HCT116 (cell line): ENCODE results near the gene NEUROD2. TPM values are rescaled to one million over a fixed set of nuclear protein-coding genes. Genes with fewer than 3 reads are reported as not detected.

Experiments used
- ATAC-seq: fragments of 200-7000 bp; cut with Tn5 transposase; 2 replicates; pipeline ENCODE4 v1.9.1; 2020; ENCODE audit warnings: mild to moderate bottlenecking, moderate library complexity
- BruUV-seq: library from RNA; stranded (reverse); fragments of 400-500 nt; replicated peaks from 2 replicates; lab custom pipeline; 2021; lab: Mats Ljungman, UMichigan
- CTCF ChIA-PET: fragments of 300-600 bp; sonication (Branson Sonifier 250); formaldehyde crosslinking; loops from one replicate; lab custom pipeline; 2021; ENCODE audit warnings: antibody characterized with exemption; lab: Charles Lee
- POLR2A ChIA-PET: fragments of 300-600, 350-600 bp; sonication (Branson Sonifier 250); formaldehyde crosslinking; loops from one replicate; lab custom pipeline; 2021; ENCODE audit warnings: antibody characterized with exemption; lab: Charles Lee
- RAD21 ChIA-PET, 2 experiments: fragments of 300-600 bp; sonication (Branson Sonifier 250); formaldehyde crosslinking; loops; one replicate each; lab custom pipeline; 2023; ENCODE audit warnings: low total read pairs in 2 of 2; ENCODE audit not compliant: uncharacterized antibody in 2 of 2, unreplicated experiment in 2 of 2, low non-redundant PET in 1 of 2; lab: Charles Lee
- DNase-seq: peaks from one replicate; pipeline ENCODE4 v3.0.0-alpha.2; 2010; ENCODE audit warnings: low read depth, low spot score
- H2AFZ ChIP-seq: fragments of 200-600 bp; shearing (Covaris generic), sonication (generic); 2 replicates; pipeline ENCODE4 v1.6.1; 2017; ENCODE audit warnings: low read depth, mixed run types, mixed read lengths, antibody characterized with exemption, low read length; ENCODE audit not compliant: poor library complexity, severe bottlenecking
- H3K27ac ChIP-seq: 2 replicates; pipeline ENCODE4 v1.5.1; 2012; ENCODE audit warnings: low read depth, low read length
- H3K27me3 ChIP-seq: fragments of 200-600 bp; sonication (generic); 2 replicates; pipeline ENCODE4 v1.6.1; 2016; ENCODE audit warnings: mixed run types, low read length, mixed read lengths; ENCODE audit not compliant: insufficient read depth
- H3K36me3 ChIP-seq, 2 experiments: fragments of 200-500 bp in 1 of 2; fragments of 200-600 bp in 1 of 2; sonication (Bioruptor generic) in 1 of 2; sonication (generic) in 1 of 2; 2 replicates each; pipeline versions ENCODE4 v1.5.1 to v1.6.1; 2014 to 2016; ENCODE audit warnings: low read length in 2 of 2, inconsistent platforms in 1 of 2, mixed read lengths in 1 of 2, mixed run types in 1 of 2; ENCODE audit not compliant: insufficient read depth in 2 of 2, control insufficient read depth in 1 of 2
- H3K4me1 ChIP-seq, 2 experiments: fragments of 200-600 bp in 1 of 2; sonication (generic) in 1 of 2; 2 replicates each; pipeline versions ENCODE4 v1.5.1 to v1.6.1; 2012 to 2017; ENCODE audit warnings: low read length in 2 of 2, inconsistent platforms in 1 of 2, mild to moderate bottlenecking in 1 of 2, mixed read lengths in 1 of 2, mixed run types in 1 of 2, moderate library complexity in 1 of 2; ENCODE audit not compliant: insufficient read depth in 2 of 2, control insufficient read depth in 1 of 2
- H3K4me2 ChIP-seq: fragments of 200-600 bp; sonication (generic); 2 replicates; pipeline ENCODE4 v1.6.1; 2017; ENCODE audit warnings: mixed run types, low read length, mixed read lengths
- H3K4me3 ChIP-seq, 2 experiments: fragments of 200-600 bp in 1 of 2; sonication (generic) in 1 of 2; replicated peaks in 1 of 2; 2 replicates each; pipeline ENCODE4 v1.5.1; 2011 to 2016; ENCODE audit warnings: low read length in 2 of 2, control low read depth in 1 of 2, low read depth in 1 of 2, mild to moderate bottlenecking in 1 of 2, mixed read lengths in 1 of 2, mixed run types in 1 of 2
- H3K79me2 ChIP-seq: fragments of 200-600 bp; sonication (generic); 2 replicates; pipeline ENCODE4 v1.6.1; 2017; ENCODE audit warnings: mild to moderate bottlenecking, mixed run types, low read length, moderate library complexity, mixed read lengths; ENCODE audit not compliant: insufficient read depth
- H3K9ac ChIP-seq: fragments of 200-600 bp; sonication (generic); 2 replicates; pipeline ENCODE4 v1.6.1; 2016; ENCODE audit warnings: low read length, mixed read lengths
- H3K9me2 ChIP-seq: fragments of 200-600 bp; sonication (generic), shearing (Covaris generic); 2 replicates; pipeline ENCODE4 v1.6.1; 2017; ENCODE audit warnings: mixed run types, mild to moderate bottlenecking, moderate library complexity; ENCODE audit not compliant: insufficient read depth
- H3K9me3 ChIP-seq, 2 experiments: fragments of 200-500 bp in 1 of 2; fragments of 200-600 bp in 1 of 2; sonication (Bioruptor generic) in 1 of 2; sonication (generic) in 1 of 2; 2 replicates each; pipeline ENCODE4 v1.6.1; 2014 to 2017; ENCODE audit warnings: low read length in 2 of 2, mixed read lengths in 2 of 2, inconsistent platforms in 1 of 2, low read depth in 1 of 2, mild to moderate bottlenecking in 1 of 2, mixed run types in 1 of 2, moderate library complexity in 1 of 2; ENCODE audit not compliant: control insufficient read depth in 1 of 2, insufficient read depth in 1 of 2
- H4K20me1 ChIP-seq: fragments of 200-600 bp; sonication (generic), shearing (Covaris generic); 2 replicates; pipeline ENCODE4 v1.6.1; 2017; ENCODE audit warnings: mixed run types, mild to moderate bottlenecking, moderate library complexity; ENCODE audit not compliant: insufficient read depth
- CEBPB ChIP-seq: IDR thresholded peaks from 2 replicates; pipeline ENCODE4 v1.6.1; 2012; ENCODE audit warnings: low read depth
- EGR1 ChIP-seq: IDR thresholded peaks from 2 replicates; pipeline ENCODE4 v1.6.1; 2012; ENCODE audit warnings: low read depth
- ELF1 ChIP-seq: IDR thresholded peaks from 2 replicates; pipeline ENCODE4 v1.6.1; 2012; ENCODE audit warnings: low read depth, borderline replicate concordance
- POLR2A ChIP-seq: IDR thresholded peaks from 2 replicates; pipeline ENCODE4 v1.7.0; 2011; ENCODE audit warnings: borderline replicate concordance; ENCODE audit not compliant: insufficient read depth, insufficient read length; ENCODE audit errors: extremely low read depth
- POLR2AphosphoS5 ChIP-seq: IDR thresholded peaks from 2 replicates; pipeline ENCODE4 v1.6.1; 2011; ENCODE audit warnings: mild to moderate bottlenecking, low read depth, low read length, moderate library complexity
- SIN3A ChIP-seq: IDR thresholded peaks from 2 replicates; pipeline ENCODE4 v1.6.1; 2012; ENCODE audit warnings: low read depth
- SP1 ChIP-seq: IDR thresholded peaks from 2 replicates; pipeline ENCODE4 v1.6.1; 2012; ENCODE audit warnings: low read depth
- SRF ChIP-seq: IDR thresholded peaks from 2 replicates; pipeline ENCODE4 v1.6.1; 2012; ENCODE audit warnings: low read depth
- YY1 ChIP-seq: IDR thresholded peaks from 2 replicates; pipeline ENCODE4 v1.6.1; 2011; ENCODE audit warnings: low read length, low read depth, moderate library complexity, mild to moderate bottlenecking; ENCODE audit not compliant: insufficient replicate concordance; ENCODE audit errors: extremely low read depth
- ZBTB33 ChIP-seq: IDR thresholded peaks from 2 replicates; pipeline ENCODE4 v1.6.1; 2011; ENCODE audit warnings: mild to moderate bottlenecking, low read length, moderate library complexity; ENCODE audit not compliant: insufficient replicate concordance; ENCODE audit errors: extremely low read depth
- ZNF274 ChIP-seq: fragments of 200-500 bp; sonication (Bioruptor generic); IDR thresholded peaks from 2 replicates; pipeline ENCODE4 v1.6.1; 2014; ENCODE audit warnings: mild to moderate bottlenecking, low read depth, low read length, inconsistent platforms
- intact Hi-C: fragments of 100-400 bp; cut with micrococcal nuclease; formaldehyde crosslinking; loops from 2 replicates; pipeline ENCODE4 v1.10.0; 2022
- total RNA-seq: library from RNA; stranded (reverse); gene quantifications from one replicate; pipeline ENCODE4 v1.2.1, GENCODE V29; 2021; ENCODE audit not compliant: unreplicated experiment
- TF ChIP-seq, protein P1 (sequence below), 3 experiments: fragments of 200-600 bp in 1 of 3; sonication (generic) in 1 of 3; IDR thresholded peaks in 2 of 3; conservative IDR thresholded peaks in 1 of 3; 2 replicates each; pipeline ENCODE4 v1.5.1; 2012 to 2017; ENCODE audit warnings: low read depth in 2 of 3, low read length in 2 of 3, antibody characterized with exemption in 1 of 3, borderline replicate concordance in 1 of 3, control low read depth in 1 of 3, mild to moderate bottlenecking in 1 of 3, mixed read lengths in 1 of 3, mixed run types in 1 of 3, moderate library complexity in 1 of 3; ENCODE audit not compliant: insufficient read depth in 1 of 3

NEUROD2 gene
- total RNA-seq, 1 experiment from 2014 or later, result not detected

- no peak overlapping the region for H3K27ac ChIP-seq
- POLR2A ChIA-PET, result interaction anchor here (0.7 kb wide), 1 partner anchor 246 kb away, joined by 3 read pairs; no protein-coding TSS in a partner anchor
These were observed 44.7 kb downstream of the NEUROD2 start for GRCh38 chr17:39562976-39563375.

More at GRCh38 chr17:39562976-39563375, 44.7 kb downstream of the NEUROD2 start:
- Histone ChIP-seq H3K9ac (no peak overlapping the region), H3K9me3 (no peaks in the 10 kb centered on the region), H3K36me3 (no peaks in the 10 kb centered on the region), H3K27me3 (no peaks in the 10 kb centered on the region), H3K4me1 (no peaks in the 10 kb centered on the region), H3K4me3 (no peak overlapping the region), H3K4me2 (no peak overlapping the region), H3K9me2 (no peaks in the 10 kb centered on the region), H3K79me2 (no peaks in the 10 kb centered on the region), H2AFZ (no peak overlapping the region), H4K20me1 (no peaks in the 10 kb centered on the region)
- no peak for DNase-seq
- no peak for TF ChIP-seq SIN3A
- TF ChIP-seq EGR1, result no peak
- no peak for TF ChIP-seq ZNF274
- no peak for TF ChIP-seq YY1
- no peak for TF ChIP-seq POLR2A
- TF ChIP-seq, protein P1, sequence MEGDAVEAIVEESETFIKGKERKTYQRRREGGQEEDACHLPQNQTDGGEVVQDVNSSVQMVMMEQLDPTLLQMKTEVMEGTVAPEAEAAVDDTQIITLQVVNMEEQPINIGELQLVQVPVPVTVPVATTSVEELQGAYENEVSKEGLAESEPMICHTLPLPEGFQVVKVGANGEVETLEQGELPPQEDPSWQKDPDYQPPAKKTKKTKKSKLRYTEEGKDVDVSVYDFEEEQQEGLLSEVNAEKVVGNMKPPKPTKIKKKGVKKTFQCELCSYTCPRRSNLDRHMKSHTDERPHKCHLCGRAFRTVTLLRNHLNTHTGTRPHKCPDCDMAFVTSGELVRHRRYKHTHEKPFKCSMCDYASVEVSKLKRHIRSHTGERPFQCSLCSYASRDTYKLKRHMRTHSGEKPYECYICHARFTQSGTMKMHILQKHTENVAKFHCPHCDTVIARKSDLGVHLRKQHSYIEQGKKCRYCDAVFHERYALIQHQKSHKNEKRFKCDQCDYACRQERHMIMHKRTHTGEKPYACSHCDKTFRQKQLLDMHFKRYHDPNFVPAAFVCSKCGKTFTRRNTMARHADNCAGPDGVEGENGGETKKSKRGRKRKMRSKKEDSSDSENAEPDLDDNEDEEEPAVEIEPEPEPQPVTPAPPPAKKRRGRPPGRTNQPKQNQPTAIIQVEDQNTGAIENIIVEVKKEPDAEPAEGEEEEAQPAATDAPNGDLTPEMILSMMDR (IDR thresholded peaks at IDR 0.05 in 2 of 3, conservative IDR thresholded peaks at IDR 0.05 in 1 of 3; ENCODE audit: borderline replicate concordance in 1 of 3, insufficient read depth in 1 of 3, low read depth in 2 of 3, low read length in 2 of 3), result no peak
- no peak for TF ChIP-seq ZBTB33
- no peak for TF ChIP-seq POLR2AphosphoS5
- TF ChIP-seq SRF, result no peak
- no peak for TF ChIP-seq CEBPB
- TF ChIP-seq SP1, result no peak
- no peak for TF ChIP-seq ELF1
- ChIA-PET RAD21 (no interaction called here), CTCF (interaction anchor here (1.9 kb wide), 1 partner anchor 13 kb away, joined by 6 read pairs; no protein-coding TSS in a partner anchor)
- BruUV-seq, result no TSS peak
- intact Hi-C loops, result no loop called here
- no peak for ATAC-seq
